Kidney (tissue), 14 donors: ENCODE results near the gene RHOB. TPM values are rescaled to one million over a fixed set of nuclear protein-coding genes. Genes with fewer than 3 reads are reported as not detected.

Experiments
- DNase-seq, 5 donors: peaks; one replicate each; pipeline ENCODE4 v3.0.0-alpha.2; 2013 to 2020
- FAIRE-seq: peaks from 2 replicates; lab custom pipeline; 2012; peaks lifted over from hg19 to GRCh38; lab: Jason Lieb, UNC
- H3K27ac ChIP-seq, 2 donors: one replicate each; pipeline ENCODE4 v1.7.0; 2013; ENCODE audit warnings: low read depth in 2 of 2, low read length in 2 of 2, inconsistent platforms in 1 of 2
- H3K27me3 ChIP-seq: one replicate; pipeline ENCODE4 v1.7.1; 2013; ENCODE audit warnings: low read length, inconsistent platforms; ENCODE audit not compliant: control insufficient read depth, insufficient read depth
- H3K36me3 ChIP-seq, 3 donors: one replicate each; pipeline versions ENCODE4 v1.7.0 to v1.7.1; 2013; ENCODE audit warnings: low read length in 3 of 3, control low read depth in 1 of 3, inconsistent platforms in 1 of 3; ENCODE audit not compliant: insufficient read depth in 3 of 3, control insufficient read depth in 2 of 3
- H3K4me1 ChIP-seq, 3 donors: one replicate each; pipeline versions ENCODE4 v1.7.0 to v1.7.1; 2013; ENCODE audit warnings: low read length in 3 of 3, inconsistent platforms in 1 of 3, low read depth in 1 of 3; ENCODE audit not compliant: control insufficient read depth in 2 of 3, insufficient read depth in 2 of 3
- H3K4me3 ChIP-seq, 3 donors: one replicate each; pipeline versions ENCODE4 v1.7.0 to v1.8.1; 2013; ENCODE audit warnings: low read length in 3 of 3, control low read depth in 1 of 3, inconsistent platforms in 1 of 3
- H3K9ac ChIP-seq, 3 donors: one replicate each; pipeline versions ENCODE4 v1.7.0 to v1.7.1; 2013; ENCODE audit warnings: low read length in 3 of 3, control low read depth in 1 of 3, inconsistent platforms in 1 of 3
- H3K9me3 ChIP-seq, 3 donors: one replicate each; pipeline versions ENCODE4 v1.7.0 to v1.7.1; 2013; ENCODE audit warnings: low read length in 3 of 3, control low read depth in 1 of 3, inconsistent platforms in 1 of 3; ENCODE audit not compliant: control insufficient read depth in 2 of 3, insufficient read depth in 1 of 3
- intact Hi-C: fragments of 100-400 bp; cut with DNase I; formaldehyde crosslinking; loops from one replicate; pipeline ENCODE4 v1.11.1; 2022
- polyA plus RNA-seq: library from polyadenylated mRNA; stranded (reverse); fragments of 350-450 nt; fragmentation: Illumina TruSeq; extraction: RNeasy Lipid Tissue Mini Kit (QIAGEN cat#74804); gene quantifications from one replicate; pipeline ENCODE4 v1.2.3, GENCODE V29; 2014; ENCODE audit warnings: low read depth, low replicate concordance; ENCODE audit not compliant: insufficient read depth
- total RNA-seq: library from RNA; stranded (reverse); fragmentation: NEBNext Ultra II Directional; extraction: Animal tissue kit (Norgen Biotek cat#: 25700); gene quantifications from one replicate; pipeline ENCODE4 v1.2.1, GENCODE V29; 2021
- TF ChIP-seq, protein P1 (sequence below): IDR thresholded peaks from 3 replicates; pipeline ENCODE4 v1.5.1; 2012; ENCODE audit warnings: mild to moderate bottlenecking, moderate library complexity, borderline replicate concordance; ENCODE audit not compliant: insufficient read depth; ENCODE audit errors: extremely low read depth
- donor health status: control.
- donor health status: control.
- donor health status: control.
- donor health status: control.
- donor health status: control.
- donor health status: DM: yes; HTN: yes; CAD: no.
- donor health status: Normal renal cell carcinoma (clear cell type).

RHOB gene
- total and polyA plus RNA-seq, 2 donors from 2014 or later = 241 to 487 TPM

DNA sequence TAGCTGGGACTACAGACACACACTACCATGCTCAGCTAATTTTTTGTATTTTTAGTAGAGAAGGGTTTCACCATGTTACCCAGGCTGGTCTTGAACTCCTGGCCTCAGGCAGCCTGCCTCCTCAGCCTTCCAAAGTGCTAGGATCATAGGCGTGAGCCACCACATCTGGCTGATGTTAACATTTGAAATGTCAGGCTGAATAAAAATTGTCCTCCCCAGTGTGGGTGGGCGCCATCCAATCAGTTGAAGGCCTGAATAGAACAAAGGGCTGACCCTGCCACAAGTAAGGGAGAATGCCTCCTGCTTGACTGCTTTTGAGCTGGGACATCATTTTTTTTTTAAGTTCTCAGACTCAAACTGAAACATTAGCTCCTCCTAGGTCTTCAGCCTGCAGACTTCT lies 21.0 kb upstream of the RHOB start:
- no peaks in the 10 kb centered on the region for H3K36me3 ChIP-seq
- no peaks in the 10 kb centered on the region for H3K9me3 ChIP-seq
- FAIRE-seq (no peak), DNase-seq (no peak)
- H3K4me1 ChIP-seq = peaks cover 0 to 22% (median 10%) of the 10 kb centered on the region in 3 donors
- no peak overlapping the region for H3K9ac ChIP-seq
- intact Hi-C loops = no loop called here
- no peaks in the 10 kb centered on the region for H3K27me3 ChIP-seq
- H3K27ac ChIP-seq = no peak overlapping the region
- no peak overlapping the region for H3K4me3 ChIP-seq
- TF ChIP-seq, protein P1, sequence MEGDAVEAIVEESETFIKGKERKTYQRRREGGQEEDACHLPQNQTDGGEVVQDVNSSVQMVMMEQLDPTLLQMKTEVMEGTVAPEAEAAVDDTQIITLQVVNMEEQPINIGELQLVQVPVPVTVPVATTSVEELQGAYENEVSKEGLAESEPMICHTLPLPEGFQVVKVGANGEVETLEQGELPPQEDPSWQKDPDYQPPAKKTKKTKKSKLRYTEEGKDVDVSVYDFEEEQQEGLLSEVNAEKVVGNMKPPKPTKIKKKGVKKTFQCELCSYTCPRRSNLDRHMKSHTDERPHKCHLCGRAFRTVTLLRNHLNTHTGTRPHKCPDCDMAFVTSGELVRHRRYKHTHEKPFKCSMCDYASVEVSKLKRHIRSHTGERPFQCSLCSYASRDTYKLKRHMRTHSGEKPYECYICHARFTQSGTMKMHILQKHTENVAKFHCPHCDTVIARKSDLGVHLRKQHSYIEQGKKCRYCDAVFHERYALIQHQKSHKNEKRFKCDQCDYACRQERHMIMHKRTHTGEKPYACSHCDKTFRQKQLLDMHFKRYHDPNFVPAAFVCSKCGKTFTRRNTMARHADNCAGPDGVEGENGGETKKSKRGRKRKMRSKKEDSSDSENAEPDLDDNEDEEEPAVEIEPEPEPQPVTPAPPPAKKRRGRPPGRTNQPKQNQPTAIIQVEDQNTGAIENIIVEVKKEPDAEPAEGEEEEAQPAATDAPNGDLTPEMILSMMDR = no peak

DNA sequence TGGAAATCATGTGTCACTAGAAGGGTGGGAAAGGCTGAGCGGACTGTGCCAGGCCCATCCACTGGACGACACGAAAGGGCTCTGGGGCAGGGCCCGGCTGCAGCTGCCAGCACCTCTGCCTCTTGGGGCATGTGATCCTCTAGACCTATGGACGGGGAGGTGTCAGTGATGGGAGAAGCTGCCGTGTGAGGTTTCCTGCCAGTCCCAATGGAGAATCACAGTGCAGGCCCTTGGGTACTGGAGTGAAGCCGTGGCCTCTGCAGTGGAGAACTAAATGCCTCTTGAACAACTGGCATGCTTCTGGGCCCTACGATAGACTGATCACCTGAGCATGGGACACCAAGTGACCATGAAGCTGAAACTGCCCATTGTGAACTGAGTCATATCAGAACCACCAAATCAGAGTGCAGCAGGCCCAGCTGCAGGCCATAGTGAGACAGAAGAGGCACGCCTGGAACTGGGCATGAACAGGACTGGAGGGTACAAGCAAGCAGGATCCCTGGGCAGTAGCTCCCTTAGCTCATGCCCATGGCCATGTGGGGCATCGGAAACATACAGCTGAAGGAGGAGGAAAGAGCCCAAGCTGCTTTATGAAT lies 18.8 kb upstream of the RHOB start:
- H3K27ac ChIP-seq = no peak overlapping the region
- DNase-seq (no peak), FAIRE-seq (no peak)
- no peak overlapping the region for H3K9ac ChIP-seq
- H3K36me3 ChIP-seq = no peaks in the 10 kb centered on the region
- H3K9me3 ChIP-seq = no peaks in the 10 kb centered on the region
- H3K4me3 ChIP-seq = no peak overlapping the region
- intact Hi-C loops = no loop called here
- H3K27me3 ChIP-seq = no peaks in the 10 kb centered on the region
- TF ChIP-seq, protein P1 = no peak
- H3K4me1 ChIP-seq = peaks cover 0 to 9% (median 5%) of the 10 kb centered on the region in 3 donors

DNA sequence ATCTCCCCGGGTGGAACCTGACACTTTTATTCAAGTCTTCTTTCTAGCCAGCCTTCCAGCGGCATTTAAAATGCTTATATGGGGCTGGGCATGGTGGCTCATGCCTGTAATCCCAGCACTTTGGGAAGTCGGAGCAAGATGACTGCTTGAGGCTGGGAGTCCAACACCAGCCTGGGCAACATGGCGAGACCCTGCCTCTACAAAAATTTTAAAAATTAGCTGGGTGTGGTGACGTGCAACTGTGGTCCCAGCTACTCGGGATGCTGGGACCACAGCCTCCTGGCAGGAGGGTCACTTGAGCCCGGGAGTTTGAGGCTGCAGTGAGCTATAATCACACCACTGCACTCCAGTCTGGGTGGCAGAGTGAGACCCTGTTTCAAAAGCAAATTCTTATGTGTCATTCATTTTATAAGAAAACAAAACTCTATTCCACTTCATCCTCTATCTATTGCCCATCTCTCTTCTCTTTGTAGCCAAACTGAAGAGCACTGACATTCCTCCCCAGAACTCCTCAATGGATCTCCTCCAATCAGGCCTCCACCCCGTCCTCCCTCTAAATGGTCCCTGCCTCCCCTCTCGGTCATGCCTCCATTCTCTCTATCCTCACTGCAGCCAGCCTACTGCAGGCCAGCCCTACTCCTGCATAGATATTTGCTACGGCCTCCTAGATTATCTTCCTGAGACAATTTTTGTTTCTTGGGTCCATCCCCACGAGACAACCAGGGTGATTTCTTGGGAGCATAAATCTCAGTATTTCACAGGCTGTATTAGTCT lies 18.0 kb upstream of the RHOB start:
- H3K9ac ChIP-seq = no peak overlapping the region
- no peak overlapping the region for H3K27ac ChIP-seq
- H3K4me1 ChIP-seq = peaks cover 0 to 8% (median 5%) of the 10 kb centered on the region in 3 donors
- FAIRE-seq (no peak), DNase-seq (no peak)
- no peaks in the 10 kb centered on the region for H3K9me3 ChIP-seq
- no peaks in the 10 kb centered on the region for H3K36me3 ChIP-seq
- TF ChIP-seq, protein P1 = no peak
- intact Hi-C loops = no loop called here
- H3K27me3 ChIP-seq = no peaks in the 10 kb centered on the region
- H3K4me3 ChIP-seq = no peak overlapping the region
